G401 (cell line): ENCODE measurements around the gene PYROXD2. TPM values are rescaled to one million over a fixed set of nuclear protein-coding genes. Genes with fewer than 3 reads are reported as not detected.

Source experiments
- DNase-seq: peaks from one replicate; pipeline ENCODE4 v3.0.0-alpha.2; 2015; ENCODE audit warnings: low spot score
- in situ Hi-C: cut with HindIII; loops from 2 replicates; pipeline ENCODE4 v1.10.0; 2016; ENCODE audit warnings: low sequenced_read_pairs, mixed read lengths
- total RNA-seq: library from RNA; depleted of rRNA; stranded (reverse); fragments of >200 nt; shearing (Covaris generic); gene quantifications from 2 replicates; pipeline ENCODE4 v1.2.3, GENCODE V29; 2014

Gene PYROXD2
- total RNA-seq, 1 experiment from 2014 or later: not detected

GRCh38 chr10:98374217-98374985, 40.6 kb downstream of the PYROXD2 start:
- in situ Hi-C loops: no loop called here
- no peak for DNase-seq

GRCh38 chr10:98373260-98374040, 41.5 kb downstream of the PYROXD2 start:
- no peak for DNase-seq
- in situ Hi-C loops: no loop called here

- no peak for DNase-seq
- in situ Hi-C loops: no loop called here
These were observed 43.9 kb downstream of the PYROXD2 start for GRCh38 chr10:98370831-98371820.

GRCh38 chr10:98369801-98370200, 45.2 kb downstream of the PYROXD2 start:
- in situ Hi-C loops: no loop called here
- peak; percentile 83 for DNase-seq

- in situ Hi-C loops: no loop called here
- no peak for DNase-seq
These were observed 46.3 kb downstream of the PYROXD2 start for GRCh38 chr10:98368644-98369043.

- DNase-seq: peak; percentile 93
- in situ Hi-C loops: no loop called here
These were observed 47.2 kb downstream of the PYROXD2 start for GRCh38 chr10:98367604-98368451.

- in situ Hi-C loops: no loop called here
- no peak for DNase-seq
These were observed 48.9 kb downstream of the PYROXD2 start for GRCh38 chr10:98366062-98366530.

- in situ Hi-C loops: no loop called here
- no peak for DNase-seq
These were observed 49.4 kb downstream of the PYROXD2 start for GRCh38 chr10:98365406-98366061.

GRCh38 chr10:98364432-98365102, 50.4 kb downstream of the PYROXD2 start:
- in situ Hi-C loops: no loop called here
- DNase-seq: no peak

GRCh38 chr10:98363220-98363619, 51.8 kb downstream of the PYROXD2 start:
- in situ Hi-C loops: no loop called here
- DNase-seq: no peak

- in situ Hi-C loops: no loop called here
- DNase-seq: peak; percentile 99
These were observed 53.6 kb downstream of the PYROXD2 start for GRCh38 chr10:98361131-98362025.

- no peak for DNase-seq
These were observed 57.7 kb downstream of the PYROXD2 start for GRCh38 chr10:98357194-98357822.

GRCh38 chr10:98354491-98354890, 60.5 kb downstream of the PYROXD2 start:
- peak; percentile 58 for DNase-seq
- in situ Hi-C loops: no loop called here

More at GRCh38 chr10:98357194-98357822, 57.7 kb downstream of the PYROXD2 start:
- in situ Hi-C loops: no loop called here

GRCh38 chr10:98353170-98353569, 61.8 kb downstream of the PYROXD2 start:
- no peak for DNase-seq
- in situ Hi-C loops: no loop called here

GRCh38 chr10:98351831-98352402, 63.1 kb downstream of the PYROXD2 start:
- no peak for DNase-seq
- in situ Hi-C loops: no loop called here

- no peak for DNase-seq
- in situ Hi-C loops: no loop called here
These were observed 65.5 kb downstream of the PYROXD2 start for GRCh38 chr10:98349508-98349922.
